ENCODE measurements around the gene LRRC41.

DNA sequence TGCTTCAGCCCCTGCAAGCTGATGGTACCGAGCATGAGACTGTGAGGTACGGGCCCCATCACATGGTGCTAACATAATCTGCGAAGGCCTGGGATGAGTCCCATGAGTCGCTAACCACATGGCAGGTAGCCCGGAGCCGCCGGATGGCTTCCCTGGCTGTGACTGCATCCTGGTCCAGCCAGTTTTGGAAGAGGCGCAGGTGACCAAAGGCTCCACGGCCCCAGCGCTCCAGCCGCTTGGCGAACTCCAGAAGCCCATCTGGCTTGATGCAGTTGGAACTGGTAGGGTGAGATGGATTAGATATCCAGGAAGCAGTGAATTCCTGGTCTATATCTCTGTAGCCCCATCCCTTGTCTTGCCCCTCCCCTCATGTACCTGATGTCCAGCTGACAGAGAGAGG is 24.6 kb downstream of the LRRC41 start:
- TF ChIP-seq, protein P1, sequence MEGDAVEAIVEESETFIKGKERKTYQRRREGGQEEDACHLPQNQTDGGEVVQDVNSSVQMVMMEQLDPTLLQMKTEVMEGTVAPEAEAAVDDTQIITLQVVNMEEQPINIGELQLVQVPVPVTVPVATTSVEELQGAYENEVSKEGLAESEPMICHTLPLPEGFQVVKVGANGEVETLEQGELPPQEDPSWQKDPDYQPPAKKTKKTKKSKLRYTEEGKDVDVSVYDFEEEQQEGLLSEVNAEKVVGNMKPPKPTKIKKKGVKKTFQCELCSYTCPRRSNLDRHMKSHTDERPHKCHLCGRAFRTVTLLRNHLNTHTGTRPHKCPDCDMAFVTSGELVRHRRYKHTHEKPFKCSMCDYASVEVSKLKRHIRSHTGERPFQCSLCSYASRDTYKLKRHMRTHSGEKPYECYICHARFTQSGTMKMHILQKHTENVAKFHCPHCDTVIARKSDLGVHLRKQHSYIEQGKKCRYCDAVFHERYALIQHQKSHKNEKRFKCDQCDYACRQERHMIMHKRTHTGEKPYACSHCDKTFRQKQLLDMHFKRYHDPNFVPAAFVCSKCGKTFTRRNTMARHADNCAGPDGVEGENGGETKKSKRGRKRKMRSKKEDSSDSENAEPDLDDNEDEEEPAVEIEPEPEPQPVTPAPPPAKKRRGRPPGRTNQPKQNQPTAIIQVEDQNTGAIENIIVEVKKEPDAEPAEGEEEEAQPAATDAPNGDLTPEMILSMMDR (conservative IDR thresholded peaks at IDR 0.05 in 1 of 2, IDR thresholded peaks at IDR 0.05 in 1 of 2; ENCODE audit: extremely low read depth in 1 of 2, insufficient read depth in 1 of 2, low read depth in 1 of 2, low read length in 2 of 2): no peak
- TF ChIP-seq EZH2 (IDR thresholded peaks at IDR 0.05; ENCODE audit: borderline replicate concordance, low read length): no peak

Measured in mammary epithelial cell (primary cell).